ENCODE measurements around the gene USP6NL. TPM values are rescaled to one million over a fixed set of nuclear protein-coding genes. Genes with fewer than 3 reads are reported as not detected.

Gene USP6NL
- 8.1 and 8.7 TPM in 2 replicates for total RNA-seq

GRCh38 chr10:11611248-11612020, at the start of gene USP6NL:
Gene USP6NL (minus strand): TSS chr10:11611650. CDS start chr10:11597634, 14,016 bp downstream.

Other genes starting within 250 kb of the USP6NL start
- gene ECHDC3, start 130.7 kb upstream of the USP6NL start, total RNA-seq: 1.6 and 4.4 TPM in 2 replicates
- gene PROSER2, start 211.7 kb upstream of the USP6NL start, total RNA-seq: 1.0 and 1.1 TPM in 2 replicates